ENCODE results near the gene VILL.

VILL gene

DNA sequence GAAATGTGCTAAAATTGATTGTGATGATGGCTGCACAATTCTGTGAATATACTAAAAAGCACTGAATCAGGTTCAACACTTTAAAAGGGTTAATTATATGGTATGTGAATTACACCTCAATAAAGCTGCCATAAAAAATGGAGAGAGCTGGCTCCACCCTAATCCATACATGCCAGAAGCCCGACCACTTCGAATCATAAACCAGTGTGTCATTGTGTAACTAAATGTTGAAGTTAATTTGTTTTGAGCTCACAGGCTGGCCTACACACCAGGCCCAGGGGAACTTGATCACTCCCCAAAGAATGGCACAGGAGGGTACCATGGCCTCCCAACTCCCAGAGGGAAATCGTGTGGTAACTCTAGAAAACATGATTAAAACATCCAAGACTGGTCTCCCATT lies 24.9 kb downstream of the VILL start:
- in situ Hi-C loops (cut with MboI; ENCODE audit: low sequenced_read_pairs) = no loop called here

DNA sequence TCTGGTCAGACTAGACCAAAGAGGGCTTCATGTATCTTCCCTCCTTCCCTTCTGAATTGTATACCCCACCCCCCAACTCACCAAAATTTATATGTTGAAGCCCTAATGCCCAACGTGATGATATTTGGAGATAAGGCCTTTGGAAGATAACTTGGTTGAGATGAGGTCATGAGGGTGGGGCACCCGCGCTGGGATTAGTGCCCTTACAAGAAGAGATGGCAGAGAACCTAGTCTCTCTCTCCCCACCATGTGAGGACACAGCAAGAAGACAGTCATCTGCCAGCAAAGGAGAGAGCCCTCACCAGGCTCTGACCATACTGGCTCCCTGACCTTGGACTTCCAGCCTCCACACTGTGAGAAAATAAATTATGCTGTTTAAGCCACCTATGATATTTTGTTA lies 25.4 kb downstream of the VILL start:
- in situ Hi-C loops (cut with MboI; ENCODE audit: low sequenced_read_pairs) = no loop called here

DNA sequence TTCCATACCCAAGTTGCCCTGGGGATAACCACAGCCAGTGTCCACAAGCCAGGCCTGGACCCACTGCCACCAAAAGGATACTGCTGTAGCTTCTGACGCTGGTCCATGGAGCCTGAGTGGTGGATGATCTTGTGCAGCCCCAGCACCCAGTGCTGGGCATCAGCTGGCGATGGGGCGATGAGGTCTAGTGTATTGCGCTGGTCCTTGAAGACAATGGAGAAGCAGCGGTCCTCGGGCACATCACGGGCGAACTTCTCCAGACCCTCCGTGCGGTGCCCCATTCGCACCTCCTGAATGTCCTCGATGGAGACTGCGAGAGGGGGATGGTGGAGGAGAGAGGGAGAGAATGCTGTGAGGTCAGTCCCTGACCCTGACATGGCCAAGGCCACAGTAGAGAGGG lies 25.8 kb downstream of the VILL start:
- in situ Hi-C loops (cut with MboI; ENCODE audit: low sequenced_read_pairs) = no loop called here

DNA sequence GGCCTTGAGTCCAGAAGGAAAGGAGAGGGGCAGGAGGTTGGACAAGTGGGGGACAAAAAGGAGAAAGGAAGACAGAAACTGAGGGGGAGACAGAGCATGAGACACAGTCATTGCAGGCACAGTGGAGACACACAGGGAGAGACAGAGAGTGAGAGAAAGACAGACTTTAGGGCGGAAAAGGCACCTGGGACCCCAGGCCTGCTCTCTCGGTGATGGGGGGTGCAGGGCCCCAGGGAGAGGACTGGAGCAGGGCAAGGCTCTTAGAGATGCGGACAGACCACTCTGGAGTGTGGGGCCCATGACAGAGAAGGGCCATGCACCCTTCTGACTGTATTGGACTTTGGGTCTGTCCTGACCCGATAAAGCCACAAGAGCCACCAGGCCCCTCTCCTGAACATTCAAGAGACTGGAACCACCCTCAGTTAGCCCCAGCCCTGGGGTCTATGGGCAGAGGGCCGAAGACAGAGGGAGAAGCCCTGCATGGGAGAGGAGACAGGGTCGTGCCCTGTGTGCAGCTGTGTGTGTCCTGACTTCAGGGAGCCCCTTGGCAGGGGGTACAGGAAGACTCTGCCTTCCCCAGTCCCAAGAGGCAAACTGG lies 26.4 kb downstream of the VILL start:
- in situ Hi-C loops (cut with MboI; ENCODE audit: low sequenced_read_pairs) = no loop called here

DNA sequence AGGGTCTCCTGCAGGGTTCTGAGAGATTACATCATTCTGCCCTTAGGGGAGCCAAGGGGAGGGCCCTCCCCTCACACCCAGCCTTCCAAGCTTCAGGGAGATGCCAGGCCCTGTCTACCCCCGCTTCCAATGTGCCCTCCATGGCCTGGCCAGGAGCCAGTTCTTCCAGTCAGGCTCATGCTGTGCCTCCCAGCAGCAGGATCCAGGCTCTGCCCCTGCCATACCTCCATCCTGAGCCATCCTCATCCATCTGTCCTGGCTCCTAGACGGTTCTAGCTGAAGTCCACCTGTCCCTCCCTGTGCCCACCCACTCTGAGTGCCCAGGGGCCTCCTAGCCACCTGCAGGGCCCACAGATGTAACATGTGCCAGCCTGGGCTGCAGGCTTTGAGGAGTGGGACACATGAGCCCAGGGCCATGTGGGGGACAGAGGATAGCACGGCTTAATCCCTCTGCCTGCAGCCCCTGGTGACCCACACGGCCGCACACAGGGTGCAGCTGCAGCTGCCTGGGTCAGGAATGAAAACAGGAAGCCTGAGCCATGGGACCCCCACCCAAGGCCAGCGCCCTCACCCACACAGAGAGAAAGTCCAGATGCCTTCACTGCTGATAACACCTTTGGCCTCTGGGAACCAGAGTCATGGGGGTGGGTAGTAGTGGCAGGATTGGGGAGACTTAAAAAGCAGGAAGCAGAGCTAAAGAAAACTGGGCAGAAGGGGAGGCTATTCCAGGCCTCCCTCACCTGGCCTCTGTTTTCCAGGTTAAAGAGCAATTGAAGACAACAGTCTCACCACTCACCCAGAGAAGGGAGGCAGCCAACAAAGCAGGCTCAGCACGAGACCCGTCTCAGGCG lies 27.1 kb downstream of the VILL start:
- in situ Hi-C loops (cut with MboI; ENCODE audit: low sequenced_read_pairs) = no loop called here

DNA sequence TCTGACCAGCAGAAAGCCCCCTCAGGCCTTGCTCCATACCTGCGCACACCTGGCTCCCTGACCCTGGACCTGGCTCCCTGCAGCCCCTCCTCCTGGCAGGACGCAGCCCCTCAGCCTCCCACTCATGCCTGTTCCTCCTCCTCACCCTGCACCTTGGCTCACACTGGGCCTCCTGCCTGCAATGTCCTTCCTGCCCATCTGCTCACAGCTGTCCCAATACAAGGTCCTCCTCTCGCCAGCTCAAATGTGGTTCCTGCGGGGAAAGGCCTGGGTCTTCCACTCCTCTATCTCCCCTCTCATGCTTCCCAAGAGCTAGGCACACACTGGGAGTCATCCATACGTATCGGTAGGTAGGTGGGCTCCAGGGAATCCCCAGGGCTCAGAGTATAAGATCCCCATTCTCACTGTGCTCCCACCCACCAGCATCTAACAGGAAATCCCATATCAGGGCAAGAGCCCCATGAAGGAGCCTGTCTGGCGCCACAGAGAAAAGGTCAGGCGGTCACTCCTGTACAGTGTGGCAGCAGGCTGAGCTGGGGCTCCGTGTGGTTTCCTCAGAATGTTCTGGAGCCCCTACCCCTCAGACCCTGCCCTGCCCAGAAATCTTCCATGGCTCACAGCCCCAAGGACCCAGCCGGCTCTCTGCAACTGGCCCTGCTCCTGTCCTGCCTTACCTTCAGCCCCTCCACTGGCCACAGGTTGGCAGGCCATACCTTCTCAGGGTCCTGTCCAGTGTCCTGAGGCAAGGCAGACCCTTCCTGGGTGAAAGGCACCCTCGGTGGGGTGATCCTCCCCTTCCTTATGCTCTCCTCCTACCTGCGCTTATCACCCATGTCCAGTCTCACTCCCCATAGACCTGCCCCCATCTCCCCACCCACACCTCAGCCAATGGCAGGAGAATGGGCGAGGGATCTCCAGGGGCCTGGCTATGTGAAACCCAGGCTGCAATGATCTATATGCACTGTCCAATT lies 28.0 kb downstream of the VILL start:
- in situ Hi-C loops (cut with MboI; ENCODE audit: low sequenced_read_pairs) = no loop called here

DNA sequence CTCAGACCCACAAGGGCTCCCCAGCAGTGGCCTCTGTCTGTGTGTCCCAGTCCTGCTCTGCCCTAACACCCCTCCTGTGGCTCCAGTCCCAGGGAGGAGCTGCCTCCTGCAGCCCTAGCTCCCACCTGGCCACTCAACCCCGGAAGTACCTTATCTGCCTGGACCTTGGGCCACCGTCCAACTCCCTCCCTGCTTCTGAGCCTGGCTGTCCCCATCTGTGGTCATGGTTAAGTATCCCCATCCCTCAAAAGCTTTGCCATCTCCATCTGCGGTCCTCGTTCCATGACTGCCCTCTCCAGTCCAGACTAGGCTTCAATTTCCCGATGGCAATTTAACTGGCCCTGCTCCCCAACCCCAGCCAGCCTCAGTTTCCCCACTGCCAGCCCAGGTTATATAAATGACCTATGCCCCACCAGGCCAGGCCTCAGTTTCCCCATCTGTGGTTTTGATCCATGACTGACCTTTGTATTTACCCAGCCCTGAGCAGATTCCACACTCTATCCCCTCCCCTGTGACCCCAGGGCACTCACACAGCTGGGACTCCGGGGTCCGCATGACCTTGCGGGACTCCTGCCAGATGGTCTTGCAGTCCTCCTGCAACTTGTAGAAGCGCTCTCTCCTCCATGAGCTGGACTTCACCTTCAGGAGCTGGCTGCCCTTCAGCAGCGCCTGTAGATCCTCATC lies 29.2 kb downstream of the VILL start:
- in situ Hi-C loops (cut with MboI; ENCODE audit: low sequenced_read_pairs) = no loop called here

DNA sequence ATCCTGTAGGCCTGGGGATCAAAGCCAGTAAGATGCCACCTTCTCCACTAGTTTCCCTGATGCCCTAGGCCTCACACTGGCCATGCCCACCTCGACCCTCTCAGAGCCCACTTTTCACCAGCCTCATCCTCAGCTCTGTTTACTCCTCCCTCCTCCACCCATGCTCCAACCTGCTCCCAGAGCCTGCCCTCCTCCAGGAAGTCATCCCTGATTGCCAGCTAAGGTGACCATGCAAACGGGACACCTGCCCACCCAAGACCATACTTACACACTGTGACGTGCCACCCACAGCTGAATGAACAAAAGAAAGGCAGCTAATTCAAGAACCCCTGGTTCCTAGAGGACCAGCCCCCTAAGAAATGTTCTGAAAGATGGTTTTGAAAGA lies 29.7 kb downstream of the VILL start:
- in situ Hi-C loops (cut with MboI; ENCODE audit: low sequenced_read_pairs) = no loop called here

DNA sequence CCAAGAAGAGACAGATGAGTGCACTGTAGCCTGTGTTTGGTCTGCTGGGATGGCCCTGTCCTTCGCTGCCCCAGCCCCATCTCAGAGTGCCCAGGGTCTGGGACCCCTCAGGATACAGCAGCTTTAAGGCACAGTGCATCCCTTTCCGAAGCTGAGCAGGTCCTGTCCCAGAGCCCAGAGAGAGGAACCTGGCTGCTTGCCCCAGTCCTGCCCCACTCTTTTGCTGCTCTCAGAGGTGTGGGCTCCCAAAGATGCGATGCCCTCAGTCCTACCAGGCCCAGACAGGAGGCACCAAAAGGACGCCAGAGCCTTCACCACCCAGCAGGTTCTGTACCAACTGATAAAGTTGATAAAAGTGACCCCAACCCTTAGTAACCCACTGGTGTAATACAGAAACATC lies 30.6 kb downstream of the VILL start:
- in situ Hi-C loops (cut with MboI; ENCODE audit: low sequenced_read_pairs) = no loop called here

DNA sequence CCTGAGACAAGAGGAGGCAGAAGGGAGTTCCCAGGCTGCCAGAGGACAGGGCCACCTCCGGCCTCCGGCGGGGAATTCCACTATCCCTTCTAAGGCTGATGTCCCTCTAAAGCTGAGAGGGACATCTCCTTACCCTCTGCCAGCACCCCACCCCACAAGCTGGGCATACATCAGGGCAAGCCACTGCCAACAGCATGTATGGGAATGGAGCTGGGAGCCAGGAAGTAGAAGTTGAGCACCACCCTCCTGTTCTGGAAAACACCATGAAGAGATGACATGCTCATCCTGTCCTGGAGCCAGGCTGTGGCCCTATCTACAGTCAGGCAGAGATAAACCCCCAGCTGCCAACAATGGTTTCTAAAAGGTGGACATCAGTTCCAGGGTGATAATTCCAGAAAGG lies 31.7 kb downstream of the VILL start:
- in situ Hi-C loops (cut with MboI; ENCODE audit: low sequenced_read_pairs) = no loop called here

DNA sequence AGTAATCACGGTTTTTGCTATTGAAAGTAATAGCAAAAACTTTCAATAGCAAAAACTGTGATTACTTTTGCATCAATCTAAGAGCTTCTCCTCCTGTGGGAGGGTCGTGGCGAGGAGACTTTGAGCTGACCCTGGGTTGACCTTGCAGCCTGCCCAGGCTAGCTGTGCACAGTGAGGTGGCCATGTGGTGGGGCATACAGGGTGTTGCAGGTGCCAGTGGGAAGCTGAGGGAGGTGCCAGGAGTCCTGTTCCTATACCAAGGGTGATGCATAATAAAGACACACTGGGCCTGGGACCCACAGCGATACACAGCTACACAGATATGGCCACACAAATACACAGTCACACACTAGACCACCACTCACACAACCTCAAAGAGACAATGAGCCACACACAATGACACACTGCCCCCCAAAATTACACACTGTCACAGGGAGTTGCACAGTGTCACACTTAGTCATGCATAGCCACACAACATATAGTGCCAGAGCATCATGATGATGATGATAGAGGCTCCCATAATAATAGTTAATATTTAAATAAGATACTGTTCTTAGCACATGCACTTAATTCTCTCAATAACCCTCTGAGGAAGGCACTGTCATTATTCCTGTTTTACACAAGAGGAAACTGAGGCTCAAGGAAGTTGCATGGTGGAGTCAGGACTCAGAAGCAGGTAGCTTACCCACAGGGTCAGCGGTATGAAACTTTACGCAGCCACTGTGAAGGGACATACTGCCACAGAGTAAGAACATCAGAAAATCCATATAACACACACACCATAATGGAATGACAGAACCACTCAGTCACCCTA lies 32.5 kb downstream of the VILL start:
- in situ Hi-C loops (cut with MboI; ENCODE audit: low sequenced_read_pairs) = no loop called here

DNA sequence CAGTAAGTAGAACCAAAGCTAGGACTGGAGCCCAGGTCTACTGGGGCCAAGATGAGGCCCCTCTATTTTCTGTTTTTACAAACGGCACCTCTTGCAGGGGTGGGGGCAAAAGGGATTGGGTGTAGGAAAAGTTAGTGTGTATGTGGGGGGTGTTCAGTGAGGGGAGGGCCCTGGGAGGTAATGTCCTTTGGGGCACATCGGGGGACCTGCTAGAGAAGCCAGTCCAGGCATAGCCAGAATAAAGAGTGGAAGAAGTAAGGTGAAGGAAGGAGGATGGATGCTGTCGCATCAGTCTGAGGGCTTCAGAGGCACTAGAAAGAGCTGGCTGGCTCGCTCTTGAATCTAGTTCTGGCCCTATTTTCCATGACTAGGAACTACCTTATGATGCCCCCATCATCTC lies 36.3 kb downstream of the VILL start:
- in situ Hi-C loops (cut with MboI; ENCODE audit: low sequenced_read_pairs) = no loop called here

DNA sequence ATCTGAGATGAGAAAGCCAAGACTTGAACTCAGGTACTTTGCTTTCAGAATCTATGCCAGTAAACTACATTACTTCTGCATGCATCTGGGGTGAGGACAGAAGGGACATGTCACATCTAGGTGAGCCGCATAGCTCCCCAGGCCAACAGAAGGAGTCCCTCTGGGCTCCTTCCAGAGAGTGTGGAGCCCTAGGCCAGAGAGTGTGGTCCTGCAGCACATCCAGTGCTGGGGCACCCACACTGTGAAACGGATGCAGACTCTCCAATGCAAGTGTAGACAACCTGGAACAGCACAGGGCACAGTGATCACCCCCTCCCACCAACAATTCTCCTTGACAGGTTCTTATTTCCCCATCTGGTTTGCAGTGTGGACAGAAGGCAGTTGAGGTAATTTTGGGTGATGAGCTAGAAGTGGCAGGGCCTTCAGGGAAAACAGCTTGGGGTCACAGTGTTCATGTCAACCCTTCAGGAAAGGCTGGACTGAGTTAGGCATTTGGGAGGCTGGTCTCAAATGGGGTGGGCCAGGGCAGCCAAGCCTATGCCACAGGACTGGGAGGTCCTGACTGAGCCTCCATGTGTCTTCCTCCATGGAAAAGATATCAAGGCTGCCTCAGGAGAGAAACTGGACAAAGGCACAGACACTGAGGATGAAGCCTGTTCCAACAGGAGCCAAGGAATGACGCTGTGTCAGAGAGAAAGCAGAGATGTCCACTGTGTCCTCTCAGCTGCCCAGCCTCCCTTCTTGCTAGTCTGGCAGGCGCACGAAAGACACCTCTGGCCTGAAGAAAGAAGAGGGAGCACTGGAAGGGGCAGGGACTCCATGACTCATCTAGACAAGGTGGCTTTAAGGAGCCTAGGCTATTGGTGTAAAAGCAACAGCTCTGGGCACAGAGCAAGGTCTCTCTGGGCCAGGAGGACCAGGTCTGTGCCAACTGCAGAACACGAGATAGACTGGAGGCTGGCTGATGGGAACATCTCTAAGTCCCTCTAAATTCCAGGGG lies 37.2 kb downstream of the VILL start:
- in situ Hi-C loops (cut with MboI; ENCODE audit: low sequenced_read_pairs) = no loop called here

DNA sequence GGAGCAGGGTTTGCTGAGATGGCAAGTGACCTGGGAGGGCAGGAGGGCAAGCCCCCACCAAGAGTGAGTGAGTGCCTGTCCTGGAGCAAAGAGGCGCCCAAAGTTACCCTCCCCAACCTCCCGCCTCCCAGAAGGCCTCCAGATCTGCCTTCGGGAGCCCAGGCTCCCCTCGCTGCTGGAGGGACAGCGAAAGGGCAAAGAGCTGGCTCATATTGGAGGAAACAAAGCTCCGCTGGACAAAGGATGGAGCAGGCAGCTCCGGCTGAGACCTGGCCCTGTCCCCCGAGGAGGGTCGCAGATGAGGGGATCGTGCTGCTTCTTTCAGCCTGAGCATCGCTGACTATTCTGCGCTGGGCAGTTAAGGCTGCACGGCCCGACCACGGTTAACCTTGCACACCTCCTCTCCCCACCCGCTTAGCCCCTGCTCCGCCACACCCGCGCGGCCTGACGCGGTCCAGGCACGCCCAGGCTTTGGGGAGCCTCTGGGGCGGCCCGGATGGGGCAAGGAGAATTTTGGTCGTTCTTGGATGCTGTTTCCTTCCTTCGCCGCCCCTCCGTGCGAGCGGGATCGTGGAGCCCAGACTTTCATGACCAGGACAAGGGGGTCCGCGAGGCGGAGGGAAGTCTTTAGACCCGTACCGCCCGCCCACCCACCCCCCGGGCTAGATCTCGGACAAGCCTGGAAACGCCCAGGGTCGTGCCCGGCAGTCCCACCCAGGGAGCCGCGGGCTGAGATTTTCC lies 38.2 kb downstream of the VILL start:
- in situ Hi-C loops (cut with MboI; ENCODE audit: low sequenced_read_pairs) = no loop called here

DNA sequence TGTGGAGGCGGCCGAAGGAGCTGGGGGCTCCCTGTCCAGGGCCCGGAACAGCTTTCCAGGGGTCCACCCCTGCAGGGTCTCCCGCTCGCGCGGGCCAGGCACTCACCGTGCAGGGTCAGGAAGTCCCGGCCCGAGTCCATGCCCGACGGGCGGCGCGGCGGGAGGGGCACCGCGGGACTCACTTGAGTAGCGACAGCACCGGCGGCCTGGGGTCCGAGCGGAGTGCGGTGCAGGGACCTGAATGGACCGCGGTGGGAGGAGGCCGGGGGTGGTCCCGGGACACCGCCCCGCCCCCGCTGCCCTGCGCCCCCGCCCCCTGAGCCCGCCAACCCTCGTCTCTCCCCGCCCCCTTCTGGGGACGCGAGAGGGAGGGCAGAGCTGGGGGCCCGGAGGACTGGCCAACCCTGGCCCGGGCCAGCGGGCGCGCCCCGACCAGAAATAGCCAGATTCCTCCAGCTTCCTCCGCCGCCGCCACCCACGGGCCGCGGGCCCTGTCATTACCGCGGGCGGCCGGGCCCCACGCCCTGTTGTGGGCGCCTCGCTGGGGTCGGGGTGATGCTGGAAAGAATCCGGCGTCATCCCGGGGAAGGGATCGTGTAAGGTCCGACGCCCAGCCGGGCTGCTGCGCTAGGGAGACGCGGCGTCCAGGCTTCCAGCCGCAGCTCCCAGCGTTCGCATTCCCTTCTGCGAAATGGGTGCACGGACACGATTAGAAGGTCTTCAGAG lies 39.0 kb downstream of the VILL start, which contains the start of gene PLCD1:
PLCD1 (minus strand) TSS at position 243 of the 726 bp plus-strand sequence; CDS start at position 140, 103 bp downstream.
- in situ Hi-C loops (cut with MboI; ENCODE audit: low sequenced_read_pairs) = no loop called here

DNA sequence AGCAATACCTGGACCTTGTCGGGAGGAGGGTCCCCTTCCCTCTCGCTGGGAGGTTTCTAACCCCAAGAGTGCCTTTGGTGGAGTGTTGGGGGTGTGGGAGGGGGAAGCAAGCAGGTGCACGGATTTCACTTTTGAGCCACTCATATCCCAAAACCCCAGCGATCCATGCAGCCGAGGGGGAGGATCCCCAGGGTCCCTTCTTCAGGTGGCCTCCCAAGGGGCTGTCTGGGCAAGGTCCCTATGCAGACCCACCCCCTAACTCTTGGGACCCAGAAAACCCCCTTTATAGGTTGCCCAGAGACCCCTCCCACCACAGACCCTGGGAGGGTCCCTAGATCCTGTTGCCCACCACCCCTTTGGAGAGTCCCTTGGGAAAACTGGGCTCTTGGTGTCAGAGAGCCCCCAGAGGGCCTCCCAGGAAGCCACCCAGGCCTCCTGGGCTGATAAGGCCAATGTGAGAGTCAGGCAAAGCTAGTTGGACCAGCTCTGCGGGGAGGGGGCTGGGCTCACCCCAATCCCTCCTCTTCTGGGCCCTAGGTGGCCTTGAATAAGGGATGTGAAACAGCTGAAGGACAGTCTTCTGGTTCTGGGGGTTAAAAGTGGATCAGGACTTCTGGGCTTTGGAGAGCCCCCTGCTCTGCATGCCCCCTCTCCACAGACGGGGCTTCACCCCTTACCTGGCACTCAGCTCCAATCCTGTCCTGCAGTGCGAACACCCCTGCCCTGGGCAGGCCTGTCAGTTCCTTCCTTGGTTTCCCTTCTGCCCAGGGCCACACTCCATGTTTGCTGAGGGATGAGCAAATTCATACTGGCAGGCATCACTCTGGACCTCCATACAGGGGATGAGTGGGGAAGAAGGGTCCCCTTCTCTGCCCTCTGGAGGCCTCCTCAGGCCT lies 39.8 kb downstream of the VILL start:
- in situ Hi-C loops (cut with MboI; ENCODE audit: low sequenced_read_pairs) = no loop called here

Measured in HL-60/S4 treated with retinoic acid at 250 ng/mL for 4 days and 3 days (cell line).